Ovary (tissue), 9 donors: ENCODE measurements around the gene MS4A3. TPM values are rescaled to one million over a fixed set of nuclear protein-coding genes. Genes with fewer than 3 reads are reported as not detected.
"Not testable (repeated sequence)": the region's sequence is repeated elsewhere in the genome, so short reads cannot be mapped to it uniquely, and the experiment has no call there.

Source experiments
- DNase-seq, 5 donors: peaks; one replicate each; pipeline ENCODE4 v3.0.0-alpha.2; 2019 to 2020
- H3K27ac ChIP-seq, 2 donors: fragments of 200-600 bp; one replicate each; pipeline versions ENCODE4 v1.5.1 to v1.8.0; 2019 to 2022
- H3K27me3 ChIP-seq: fragments of 200-600 bp; one replicate; pipeline ENCODE4 v1.8.0; 2022
- H3K36me3 ChIP-seq: fragments of 200-600 bp; sonication (generic); one replicate; pipeline ENCODE4 v1.5.1; 2019
- H3K4me1 ChIP-seq: one replicate; pipeline ENCODE4 v1.8.1; 2013; ENCODE audit warnings: mild to moderate bottlenecking, moderate library complexity; ENCODE audit not compliant: insufficient read depth
- H3K4me3 ChIP-seq: fragments of 200-600 bp; sonication (generic); one replicate; pipeline ENCODE4 v1.5.1; 2017
- H3K9me3 ChIP-seq, 2 donors: fragments of 200-600 bp in 1 of 2; sonication (generic) in 1 of 2; one replicate each; pipeline versions ENCODE4 v1.5.1 to v1.8.1; 2013 to 2019; ENCODE audit warnings: mild to moderate bottlenecking in 1 of 2, moderate library complexity in 1 of 2
- CTCF ChIP-seq, 3 donors: fragments of 450-650 bp in 2 of 3; fragments of 200-600 bp in 1 of 3; IDR thresholded peaks; one replicate each; pipeline versions ENCODE4 v1.5.1 to v1.8.0; 2016 to 2022; ENCODE audit warnings: antibody characterized with exemption in 3 of 3, mild to moderate bottlenecking in 1 of 3
- EP300 ChIP-seq: sonication (generic); formaldehyde crosslinking; IDR thresholded peaks from one replicate; pipeline ENCODE4 v1.6.1; 2017; ENCODE audit warnings: antibody characterized with exemption
- POLR2A ChIP-seq: fragments of 450-650 bp; IDR thresholded peaks from one replicate; pipeline ENCODE4 v1.6.1; 2017; ENCODE audit warnings: antibody characterized with exemption, mild to moderate bottlenecking, moderate library complexity
- WGBS, 3 donors: extraction: QIAGEN DNeasy Blood & Tissue Kit in 1 of 3; methylation state at CpG; one replicate each; pipeline versions ENCODE4 v1.1.5 to v1.1.7; 2013 to 2017; 5-methylcytosine and 5-hydroxymethylcytosine counted together
- intact Hi-C, 4 donors: fragments of 100-400 bp; cut with DNase I; formaldehyde crosslinking; loops; one replicate each; pipeline versions ENCODE4 v1.11.0 to v1.15.1; 2022 to 2023
- polyA plus RNA-seq, 2 donors: library from polyadenylated mRNA; stranded (reverse); fragments of 200-250 nt in 1 of 2; fragments of 350-450 nt in 1 of 2; fragmentation: Illumina TruSeq in 1 of 2; extraction: RNeasy Lipid Tissue Mini Kit (QIAGEN cat#74804) in 1 of 2; gene quantifications; one replicate each; pipeline ENCODE4 v1.2.3, GENCODE V29; 2013 to 2014
- total RNA-seq, 7 donors: library from RNA; depleted of rRNA in 2 of 7; stranded (reverse); fragments of >200 nt in 2 of 7; fragmentation: NEBNext Ultra II Directional in 3 of 7; extraction: Animal tissue kit (Norgen Biotek cat#: 25700) in 3 of 7; gene quantifications; one replicate each; pipeline versions ENCODE4 v1.1.0 to v1.2.4, GENCODE V29; 2016 to 2023
- donor health status: DM: no; HTN: no; CAD: no; lungs with moderate emphysema.
- donor health status: DM: no; HTN: no; CAD: no.
- donor health status: Bipolar disorder and iron deficiency.
- donor health status: DM: yes; HTN: yes; CAD: no.
- donor health status: DM: no; HTN: no; CAD: no.
- donor health status: DM: yes; HTN: yes; CAD: no.

The MS4A3 gene
- total and polyA plus RNA-seq, 9 donors, result not detected

GRCh38 chr11:60064111-60064510, 7.6 kb downstream of the MS4A3 start:
- Histone ChIP-seq H3K9me3 (no peaks in the 10 kb centered on the region), H3K4me1 (no peaks in the 10 kb centered on the region), H3K27ac (no peak overlapping the region), H3K27me3 (no peaks in the 10 kb centered on the region), H3K36me3 (no peaks in the 10 kb centered on the region), H3K4me3 (no peak overlapping the region)
- TF ChIP-seq CTCF (IDR thresholded peaks at IDR 0.05) (no peak), EP300 (no peak), POLR2A (no peak)
- intact Hi-C loops, result no loop called here
- DNase-seq, result no peak
- WGBS, 3 donors, result 47 to 85% (median 57%) methylated on average over 1 of the region's 1 CpG

GRCh38 chr11:60065801-60066200, 9.3 kb downstream of the MS4A3 start:
- no peaks in the 10 kb centered on the region for H3K27me3 ChIP-seq
- no peaks in the 10 kb centered on the region for H3K36me3 ChIP-seq
- H3K4me1 ChIP-seq, result no peaks in the 10 kb centered on the region
- intact Hi-C loops, result no loop called here
- no peak overlapping the region for H3K27ac ChIP-seq
- TF ChIP-seq EP300, result no peak
- TF ChIP-seq CTCF (IDR thresholded peaks at IDR 0.05), result no peak
- TF ChIP-seq POLR2A, result no peak
- no peak overlapping the region for H3K4me3 ChIP-seq
- 88 to 94% (median 90%) methylated on average over 1 of the region's 1 CpG for WGBS, 3 donors
- no peak for DNase-seq
- no peaks in the 10 kb centered on the region for H3K9me3 ChIP-seq

GRCh38 chr11:60069450-60069849, 13.0 kb downstream of the MS4A3 start:
- Histone ChIP-seq H3K4me3 (no peak overlapping the region), H3K27me3 (no peaks in the 10 kb centered on the region), H3K27ac (no peak overlapping the region), H3K9me3 (no peaks in the 10 kb centered on the region), H3K36me3 (no peaks in the 10 kb centered on the region), H3K4me1 (no peaks in the 10 kb centered on the region)
- TF ChIP-seq POLR2A (no peak), EP300 (no peak), CTCF (IDR thresholded peaks at IDR 0.05) (no peak)
- 78 to 93% (median 89%) methylated on average over 2 of the region's 2 CpGs for WGBS, 3 donors
- intact Hi-C loops, result no loop called here
- no peak for DNase-seq

GRCh38 chr11:60071644-60072043, 15.2 kb downstream of the MS4A3 start:
- DNase-seq, H3K36me3 ChIP-seq, H3K27ac ChIP-seq, H3K27me3 ChIP-seq, H3K4me1 ChIP-seq, H3K4me3 ChIP-seq, H3K9me3 ChIP-seq: not testable (repeated sequence)
- 14 to 24% (median 18%) methylated on average over 6 of the region's 6 CpGs for WGBS, 3 donors
- intact Hi-C loops, result loop anchor here in 1 of 4 donors (5.0 kb wide), 1 partner anchor 1679 kb away; no protein-coding TSS in a partner anchor

GRCh38 chr11:60077216-60077817, 20.9 kb downstream of the MS4A3 start:
- TF ChIP-seq EP300 (no peak), CTCF (IDR thresholded peaks at IDR 0.05) (no peak), POLR2A (no peak)
- Histone ChIP-seq H3K27ac (no peak overlapping the region), H3K27me3 (no peaks in the 10 kb centered on the region), H3K4me1 (no peaks in the 10 kb centered on the region), H3K36me3 (no peaks in the 10 kb centered on the region), H3K4me3 (no peak overlapping the region), H3K9me3 (no peaks in the 10 kb centered on the region)
- WGBS, 3 donors, result 74 to 79% (median 78%) methylated on average over 15 of the region's 15 CpGs
- intact Hi-C loops, result no loop called here
- DNase-seq, result no peak
